ENCODE results near the gene RAB3IL1. TPM values are rescaled to one million over a fixed set of nuclear protein-coding genes. Genes with fewer than 3 reads are reported as not detected.

RAB3IL1 gene
- total and polyA plus RNA-seq, 9 of the 15 experiments (the other 6 are each of a cell fraction or from before 2014, with no cell fraction given) = 0.15 to 42.6 (median 15.5) TPM

DNA sequence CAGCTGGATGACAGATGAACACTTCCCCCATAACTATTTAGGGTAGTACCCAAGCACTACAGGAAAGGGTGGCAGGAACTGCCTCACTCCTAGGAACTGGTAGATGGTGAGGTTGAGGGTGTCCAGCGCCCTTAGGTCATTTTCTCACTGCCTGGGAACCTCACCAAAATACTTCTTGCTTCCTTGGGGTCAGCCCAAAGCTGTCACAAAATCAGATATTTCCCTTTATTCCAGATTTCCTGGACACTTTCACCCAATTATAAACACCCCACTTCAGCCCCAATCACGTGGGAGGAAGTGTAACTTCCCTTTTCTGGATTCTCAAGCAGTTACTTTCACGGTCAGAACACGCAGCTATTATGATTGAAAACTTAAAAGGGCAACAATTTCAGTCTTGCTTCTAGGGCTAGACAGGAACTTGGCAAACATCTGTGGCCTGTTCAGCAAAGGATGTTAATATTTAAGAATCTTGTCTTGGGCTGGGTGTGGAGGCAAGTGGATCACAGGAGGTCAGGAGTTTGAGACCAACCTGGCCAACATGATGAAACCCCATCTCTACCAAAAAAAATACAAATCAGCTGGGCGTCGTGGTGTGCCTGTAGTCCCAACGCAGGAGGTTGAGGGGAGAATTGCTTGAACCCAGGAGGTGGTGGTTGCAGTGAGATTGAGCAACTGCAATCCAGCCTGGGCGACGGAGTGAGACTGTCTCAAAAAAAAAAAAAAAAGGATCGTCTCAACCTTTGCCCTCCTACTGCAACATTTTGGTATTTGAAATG, 46.1 kb upstream of the RAB3IL1 start (continued):
- TF ChIP-seq AFF1 (IDR thresholded peaks at IDR 0.05; ENCODE audit: low read depth in 1 of 2, partially characterized antibody in 2 of 2) = peak; percentile 72 to 77
- peak in 1 of 2 experiments; percentile 75; a peak in 2 of 4 replicates for TF ChIP-seq TEAD1 (CRISPR knock-in tag; IDR thresholded peaks at IDR 0.05)
- 0 out of 2 replicates have a peak, but pooled peaks have one; percentile 13 for TF ChIP-seq ZBTB1 (CRISPR knock-in tag; IDR thresholded peaks at IDR 0.05; ENCODE audit: borderline replicate concordance, low read depth)
- TF ChIP-seq RCOR1 (IDR thresholded peaks at IDR 0.05; ENCODE audit: borderline replicate concordance in 1 of 2, low read depth in 2 of 2, low read length in 2 of 2) = peak; percentile 6 to 38; a peak in 1 of 4 replicates
- peak; percentile 51; the same call in 1 of the 2 replicates for TF ChIP-seq ARID3A (IDR thresholded peaks at IDR 0.05; ENCODE audit: borderline replicate concordance, low read depth, low read length)
- TF ChIP-seq, protein P1, sequence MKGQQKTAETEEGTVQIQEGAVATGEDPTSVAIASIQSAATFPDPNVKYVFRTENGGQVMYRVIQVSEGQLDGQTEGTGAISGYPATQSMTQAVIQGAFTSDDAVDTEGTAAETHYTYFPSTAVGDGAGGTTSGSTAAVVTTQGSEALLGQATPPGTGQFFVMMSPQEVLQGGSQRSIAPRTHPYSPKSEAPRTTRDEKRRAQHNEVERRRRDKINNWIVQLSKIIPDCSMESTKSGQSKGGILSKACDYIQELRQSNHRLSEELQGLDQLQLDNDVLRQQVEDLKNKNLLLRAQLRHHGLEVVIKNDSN (CRISPR knock-in tag; IDR thresholded peaks at IDR 0.05) = peak; percentile 87
- TF ChIP-seq ELF4 (CRISPR knock-in tag; IDR thresholded peaks at IDR 0.05) = peak; percentile 14; the same call in 1 of the 2 replicates
- peak; percentile 67 for TF ChIP-seq L3MBTL2 (IDR thresholded peaks at IDR 0.05)
- peak; percentile 76; the same call in 1 of the 2 replicates for TF ChIP-seq ELF2 (CRISPR knock-in tag; IDR thresholded peaks at IDR 0.05)
- TF ChIP-seq TOE1 (IDR thresholded peaks at IDR 0.05; ENCODE audit: borderline replicate concordance) = peak; percentile 73; the same call in 1 of the 2 replicates
- no peak for TF ChIP-seq TOE1 (CRISPR knock-in tag; IDR thresholded peaks at IDR 0.05; ENCODE audit: borderline replicate concordance, low read depth)
- 0 out of 2 replicates have a peak, but pooled peaks have one; percentile 21 for TF ChIP-seq RB1 (IDR thresholded peaks at IDR 0.05; ENCODE audit: low read depth)
- TF ChIP-seq EP400 (IDR thresholded peaks at IDR 0.05) = 0 out of 2 replicates have a peak, but pooled peaks have one; percentile 32
- TF ChIP-seq, protein P2, sequence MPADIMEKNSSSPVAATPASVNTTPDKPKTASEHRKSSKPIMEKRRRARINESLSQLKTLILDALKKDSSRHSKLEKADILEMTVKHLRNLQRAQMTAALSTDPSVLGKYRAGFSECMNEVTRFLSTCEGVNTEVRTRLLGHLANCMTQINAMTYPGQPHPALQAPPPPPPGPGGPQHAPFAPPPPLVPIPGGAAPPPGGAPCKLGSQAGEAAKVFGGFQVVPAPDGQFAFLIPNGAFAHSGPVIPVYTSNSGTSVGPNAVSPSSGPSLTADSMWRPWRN (IDR thresholded peaks at IDR 0.05; ENCODE audit: low read depth) = peak; percentile 29; the same call in 1 of the 2 replicates
- TF ChIP-seq KDM5B (IDR thresholded peaks at IDR 0.05; ENCODE audit: insufficient replicate concordance, low read depth, low read length) = peak; percentile 84
- TF ChIP-seq PML (IDR thresholded peaks at IDR 0.05; ENCODE audit: low read length) = peak; percentile 85
- 0 out of 2 replicates have a peak, but pooled peaks have one; percentile 42 for TF ChIP-seq MXI1 (IDR thresholded peaks at IDR 0.05; ENCODE audit: low read depth, low read length)
- TF ChIP-seq ASH1L (IDR thresholded peaks at IDR 0.05; ENCODE audit: borderline replicate concordance, low read depth, partially characterized antibody) = peak; percentile 10

All from K562 (cell line).